CD4-positive, alpha-beta T cell treated with Interleukin-15 for 1 hour (primary cell): ENCODE data around the gene MMAB.

Experiments
- DNase-seq: peaks from one replicate; pipeline ENCODE4 v3.0.0-alpha.2; 2020

Gene MMAB

DNA sequence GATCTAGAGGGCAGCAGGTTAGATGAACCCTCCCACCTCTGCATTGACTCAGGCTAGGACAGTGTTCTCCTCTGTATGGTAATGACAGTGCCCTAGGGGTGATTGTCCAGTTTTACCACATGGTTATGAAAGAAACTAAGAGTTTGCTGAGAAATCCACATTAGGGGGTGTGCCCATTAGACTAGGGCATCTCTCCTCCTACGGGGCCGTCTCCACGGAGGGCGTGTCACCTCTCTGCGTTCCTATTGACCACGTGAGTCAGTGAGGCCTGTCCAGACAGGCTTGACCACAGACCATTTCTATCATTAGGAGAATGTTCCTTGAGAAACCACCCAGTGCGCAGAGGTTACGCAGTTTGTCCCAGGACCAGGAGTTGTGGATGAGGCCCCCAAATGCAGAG lies 8.6 kb upstream of the MMAB start:
- no peak for DNase-seq

DNA sequence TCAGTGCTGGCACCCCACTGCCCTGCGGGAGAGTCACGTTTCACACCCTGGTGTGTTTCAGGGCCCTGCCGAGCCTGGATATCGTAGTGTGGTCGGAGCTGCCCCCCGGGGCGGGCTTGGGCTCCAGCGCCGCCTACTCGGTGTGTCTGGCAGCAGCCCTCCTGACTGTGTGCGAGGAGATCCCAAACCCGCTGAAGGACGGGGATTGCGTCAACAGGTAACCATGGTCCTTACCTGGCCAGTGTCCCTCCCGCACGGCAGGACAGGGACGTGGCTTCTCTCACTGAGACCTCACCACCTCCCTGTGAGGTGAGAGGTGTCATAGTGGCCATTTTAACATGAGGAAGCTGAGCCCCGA lies 8.0 kb upstream of the MMAB start:
- DNase-seq, result no peak

DNA sequence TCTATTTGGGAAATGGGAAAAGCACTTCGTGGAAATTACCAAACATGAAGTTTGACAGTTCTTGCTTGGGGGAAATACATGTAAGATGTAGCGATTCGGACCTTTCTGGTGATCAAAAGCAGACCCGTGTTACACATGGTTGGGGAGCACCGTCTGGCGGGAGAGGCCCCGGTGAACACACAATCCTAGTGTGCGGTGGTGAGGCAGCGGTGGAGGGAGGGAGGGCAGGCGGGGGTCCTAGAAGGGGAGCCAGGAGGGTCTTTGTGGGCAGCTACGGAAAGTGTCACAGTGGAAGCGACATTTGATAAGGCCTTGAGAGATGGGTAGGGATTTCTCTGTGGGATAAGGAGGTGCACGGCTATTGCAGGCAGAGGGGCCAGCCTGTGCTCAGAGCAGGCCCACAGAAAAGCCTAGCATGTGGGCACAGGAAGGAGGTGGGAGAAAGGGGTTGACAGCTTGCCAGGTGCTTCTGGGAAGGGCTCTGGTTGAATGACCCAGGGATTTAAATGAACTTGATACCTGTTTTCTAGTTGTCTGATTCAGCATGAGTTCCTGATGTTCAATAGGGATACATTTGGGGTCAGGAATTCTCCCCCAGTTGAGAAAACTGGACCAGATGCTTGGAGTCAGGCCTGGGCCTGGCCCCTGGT lies 7.5 kb upstream of the MMAB start:
- DNase-seq, result no peak

DNA sequence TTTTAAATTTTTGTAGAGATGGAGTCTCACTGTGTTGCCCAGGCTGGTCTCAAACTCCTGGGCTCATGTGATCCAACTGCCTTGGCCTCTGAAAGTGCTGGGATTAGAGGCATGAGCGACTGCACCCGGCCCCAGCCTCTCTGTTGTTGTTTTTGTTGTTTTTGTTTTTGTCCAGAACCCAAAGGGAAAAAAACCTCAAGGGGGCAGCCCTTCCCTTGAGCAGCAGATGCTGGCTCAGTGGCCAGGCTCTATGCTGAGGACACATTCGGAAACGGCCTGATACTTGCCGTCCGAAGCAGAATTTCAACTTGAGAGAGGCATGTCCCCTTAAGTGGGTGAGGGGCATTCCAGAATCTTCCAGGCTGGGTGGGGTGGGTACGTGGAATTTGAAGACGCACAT lies 7.0 kb upstream of the MMAB start:
- no peak for DNase-seq

DNA sequence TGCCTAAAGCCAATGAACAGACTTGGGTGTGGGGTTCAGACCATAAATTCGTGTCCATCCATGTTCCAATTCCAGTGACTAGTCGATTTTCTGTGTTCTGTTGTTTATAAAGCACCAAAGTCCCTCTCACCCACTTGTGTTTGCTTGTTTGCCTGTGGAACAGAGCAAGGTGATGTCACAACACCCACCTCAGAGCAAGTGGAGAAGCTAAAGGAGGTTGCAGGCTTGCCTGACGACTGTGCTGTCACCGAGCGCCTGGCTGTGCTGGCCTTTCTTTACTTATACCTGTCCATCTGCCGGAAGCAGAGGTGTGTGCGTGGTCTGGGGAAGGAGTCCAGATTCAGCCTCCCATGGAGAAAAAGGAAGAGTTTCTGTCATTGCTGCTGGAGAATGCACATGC lies 6.3 kb upstream of the MMAB start:
- no peak for DNase-seq

DNA sequence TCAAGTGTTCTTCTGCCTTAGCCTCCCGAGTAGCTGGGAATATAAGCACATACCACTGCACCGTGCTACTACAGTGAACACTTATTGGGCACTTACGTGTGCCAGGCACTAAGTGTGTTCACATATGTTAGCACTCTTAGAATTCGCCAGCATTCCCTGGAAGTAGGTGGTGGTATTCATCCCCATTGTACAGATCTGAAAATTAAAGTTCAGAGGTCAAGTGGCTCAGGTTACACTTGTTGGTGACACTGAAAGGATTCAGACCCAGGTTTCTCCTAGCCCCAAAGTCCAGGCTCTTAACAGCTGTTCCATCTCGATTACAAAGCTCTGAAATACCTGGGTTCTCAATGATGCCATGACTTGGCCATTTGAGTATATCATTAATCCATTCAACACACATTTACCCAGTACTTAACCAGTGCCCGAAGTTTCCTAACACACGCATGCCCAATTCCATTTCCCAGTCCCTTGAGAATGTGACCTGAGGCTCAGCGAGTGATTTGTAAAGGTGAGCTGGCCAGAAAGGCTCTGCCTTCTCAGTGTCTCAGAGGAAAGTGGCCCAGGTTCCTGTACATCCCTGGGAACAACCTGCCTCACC lies 5.1 kb upstream of the MMAB start:
- no peak for DNase-seq

DNA sequence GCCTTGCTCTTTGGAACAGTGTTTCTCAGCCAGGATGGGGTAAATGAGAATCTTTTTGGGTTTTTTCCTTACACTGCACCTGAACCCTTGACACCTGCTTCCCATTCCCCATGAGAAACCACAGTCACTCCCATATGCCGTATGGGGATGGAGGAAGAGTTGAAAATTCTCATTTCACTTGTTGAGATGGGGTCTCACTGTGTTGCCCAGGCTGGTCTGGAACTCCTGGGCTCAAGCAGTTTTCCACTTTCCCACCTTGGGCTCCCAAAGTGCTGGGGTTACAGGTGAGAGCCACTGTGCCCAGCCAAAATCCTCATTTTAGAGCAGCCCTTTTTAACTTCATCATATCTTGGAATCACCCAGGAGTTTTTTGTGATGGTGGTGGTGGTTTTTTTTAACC lies 4.0 kb upstream of the MMAB start:
- no peak for DNase-seq

DNA sequence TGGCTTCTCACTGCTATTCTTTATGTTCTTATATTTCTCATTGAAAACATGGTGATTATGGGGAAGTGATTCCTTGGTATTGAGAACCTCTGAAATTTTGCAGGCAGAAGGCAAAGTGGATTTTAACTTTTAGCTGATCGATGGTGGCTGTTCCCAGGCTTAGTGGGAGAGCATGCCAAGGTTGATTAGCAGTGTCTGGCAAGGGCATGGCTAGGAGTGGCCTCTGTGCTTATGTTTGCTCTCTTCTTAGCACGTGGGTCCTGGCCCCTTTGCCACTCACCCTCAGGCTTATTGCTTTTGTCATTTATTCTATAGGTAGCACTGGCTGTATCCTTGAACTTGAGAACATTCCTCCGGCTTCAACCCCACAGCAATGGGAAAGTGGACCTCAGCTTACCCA lies 2.4 kb upstream of the MMAB start:
- no peak for DNase-seq

DNA sequence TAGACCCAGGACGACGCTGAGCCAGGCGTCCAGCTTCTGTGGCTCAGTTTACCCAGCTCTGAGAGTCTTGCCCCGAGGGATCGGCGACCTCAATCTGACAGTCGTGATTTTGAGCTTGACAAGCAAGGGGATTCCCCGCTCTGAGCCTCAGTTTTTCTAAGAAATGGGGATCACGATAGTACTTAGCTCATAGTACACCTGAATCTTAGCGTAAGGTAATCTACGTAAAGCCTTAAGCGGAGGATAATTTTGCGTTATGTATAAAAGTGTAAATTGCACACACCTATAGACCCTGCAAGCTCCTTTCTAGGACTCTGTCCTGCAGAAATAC lies 575 bp upstream of the MMAB start:
- DNase-seq, result no peak

DNA sequence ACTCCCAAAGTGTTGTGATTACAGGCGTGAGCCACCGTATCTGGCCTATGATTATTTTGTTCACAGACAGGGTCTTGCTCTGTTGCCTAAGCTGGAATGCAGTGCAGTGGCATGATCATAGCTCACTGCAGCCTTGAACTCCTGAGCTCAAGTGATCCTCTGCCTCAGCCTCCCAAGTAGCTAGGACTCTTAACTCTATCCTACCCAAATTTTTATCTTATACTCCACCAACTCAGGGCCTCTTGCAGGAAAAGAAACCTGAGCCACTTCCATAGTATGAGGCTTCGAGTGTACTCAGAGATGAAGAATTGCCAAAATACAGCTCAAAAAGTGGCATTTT lies 828 bp downstream of the MMAB start:
- DNase-seq, result no peak

DNA sequence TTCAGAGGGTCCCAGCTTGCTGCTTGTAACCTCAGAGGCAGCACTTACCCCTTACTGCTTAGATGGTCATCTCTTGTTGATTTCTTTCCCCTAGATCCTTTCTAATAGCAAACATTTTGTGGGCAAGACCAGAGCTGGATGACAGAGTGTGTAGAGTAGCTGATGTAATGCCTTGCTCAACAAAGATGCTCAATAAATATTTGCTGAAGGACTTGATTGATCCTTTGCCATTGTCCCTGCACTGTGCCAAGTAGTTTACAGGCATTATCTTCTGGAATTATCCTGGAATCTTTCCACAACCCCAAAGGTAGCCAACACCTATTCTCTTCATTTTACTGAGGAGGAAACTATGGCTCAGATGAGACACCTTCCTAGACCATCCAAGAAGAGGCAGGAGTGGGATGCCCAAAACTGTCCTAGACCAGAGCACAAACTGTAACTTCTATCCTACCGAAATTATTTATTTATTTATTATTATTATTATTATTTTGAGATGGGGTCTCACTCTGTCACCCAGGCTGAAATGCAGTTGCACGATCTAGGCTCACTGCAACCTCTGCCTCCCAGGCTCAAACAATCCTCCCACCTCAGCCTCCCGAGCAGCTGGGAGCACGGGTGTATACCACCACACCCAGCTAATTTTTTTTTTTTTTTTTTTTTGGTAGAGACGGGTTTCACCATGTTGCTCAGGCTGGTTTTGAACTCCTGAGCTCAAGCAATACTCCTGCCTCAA lies 1.4 kb downstream of the MMAB start:
- no peak for DNase-seq

DNA sequence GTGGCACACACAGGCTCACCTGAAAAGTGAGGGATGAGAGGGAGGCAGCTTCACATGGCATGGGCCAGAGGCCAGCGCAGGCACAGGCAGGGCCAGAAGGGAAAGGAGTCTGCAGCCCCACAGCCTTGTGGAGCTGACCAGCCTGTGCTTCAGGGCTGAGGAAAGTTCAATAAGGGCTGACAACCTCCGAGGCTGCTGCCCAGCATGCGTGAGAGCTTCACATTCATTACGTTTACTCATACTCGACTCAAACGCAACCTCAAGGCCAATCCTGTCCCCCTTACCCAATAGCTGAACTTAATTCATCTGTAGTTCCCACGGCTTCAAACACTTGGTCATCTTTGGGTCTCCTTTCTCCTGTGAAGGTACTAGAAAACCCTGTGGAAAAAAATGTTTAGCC lies 4.8 kb downstream of the MMAB start:
- DNase-seq, result no peak

DNA sequence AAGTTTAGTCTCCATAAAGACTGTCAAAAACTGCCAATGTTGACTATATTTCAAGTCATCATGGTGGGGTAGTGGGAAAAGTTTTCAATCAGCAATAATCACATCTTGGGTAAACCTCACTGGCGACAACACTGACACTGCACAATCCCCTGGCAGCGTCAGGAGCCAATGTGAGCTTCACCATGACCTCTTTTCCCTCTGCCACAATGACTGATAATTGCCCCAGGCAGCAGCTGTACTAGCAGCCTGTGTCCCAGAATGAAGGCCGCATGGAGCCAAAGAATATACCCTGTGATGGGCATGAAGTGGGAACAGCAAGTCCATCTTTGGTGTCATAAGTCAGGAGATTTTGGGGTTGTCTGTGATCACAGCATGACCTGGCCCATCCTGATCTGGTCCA lies 5.3 kb downstream of the MMAB start:
- no peak for DNase-seq

DNA sequence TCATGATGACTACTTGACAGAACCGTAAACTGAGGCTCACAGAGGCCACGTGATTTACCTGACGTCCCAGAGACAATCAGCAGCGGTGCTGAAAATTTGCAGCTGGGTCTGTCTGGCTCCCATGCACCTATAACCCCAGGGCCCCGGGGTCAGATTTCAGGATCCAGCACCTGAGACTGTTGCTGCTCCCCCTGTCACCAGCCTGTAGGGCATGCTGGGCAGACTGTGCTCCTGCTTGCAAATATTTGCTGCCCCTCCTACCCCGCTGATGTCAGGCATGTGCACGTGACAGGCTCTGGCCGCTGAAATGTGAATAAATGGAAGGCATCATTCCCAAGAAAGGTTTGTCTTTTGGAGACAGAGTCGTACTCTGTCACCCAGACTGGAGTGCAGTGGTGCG lies 6.0 kb downstream of the MMAB start:
- DNase-seq, result no peak

DNA sequence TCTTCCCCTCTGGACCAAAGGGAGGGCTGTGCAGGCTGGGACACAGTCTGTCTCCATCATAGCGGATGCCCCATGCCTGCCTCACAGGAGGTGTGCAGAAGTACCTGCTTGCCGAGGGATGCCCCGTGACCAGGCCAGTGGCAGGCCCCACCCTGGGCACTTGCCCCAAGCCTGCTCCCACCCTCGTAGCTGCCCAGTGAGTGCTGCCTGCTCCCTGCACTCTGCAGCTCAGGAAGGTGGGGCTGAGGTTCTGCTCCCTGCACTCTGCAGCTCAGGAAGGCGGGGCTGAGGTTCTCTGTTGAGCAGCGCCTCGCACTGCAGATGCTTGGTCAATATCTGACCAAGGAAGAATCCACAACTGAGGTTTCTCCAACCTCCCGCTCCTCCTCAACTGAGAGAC lies 6.9 kb downstream of the MMAB start:
- no peak for DNase-seq

DNA sequence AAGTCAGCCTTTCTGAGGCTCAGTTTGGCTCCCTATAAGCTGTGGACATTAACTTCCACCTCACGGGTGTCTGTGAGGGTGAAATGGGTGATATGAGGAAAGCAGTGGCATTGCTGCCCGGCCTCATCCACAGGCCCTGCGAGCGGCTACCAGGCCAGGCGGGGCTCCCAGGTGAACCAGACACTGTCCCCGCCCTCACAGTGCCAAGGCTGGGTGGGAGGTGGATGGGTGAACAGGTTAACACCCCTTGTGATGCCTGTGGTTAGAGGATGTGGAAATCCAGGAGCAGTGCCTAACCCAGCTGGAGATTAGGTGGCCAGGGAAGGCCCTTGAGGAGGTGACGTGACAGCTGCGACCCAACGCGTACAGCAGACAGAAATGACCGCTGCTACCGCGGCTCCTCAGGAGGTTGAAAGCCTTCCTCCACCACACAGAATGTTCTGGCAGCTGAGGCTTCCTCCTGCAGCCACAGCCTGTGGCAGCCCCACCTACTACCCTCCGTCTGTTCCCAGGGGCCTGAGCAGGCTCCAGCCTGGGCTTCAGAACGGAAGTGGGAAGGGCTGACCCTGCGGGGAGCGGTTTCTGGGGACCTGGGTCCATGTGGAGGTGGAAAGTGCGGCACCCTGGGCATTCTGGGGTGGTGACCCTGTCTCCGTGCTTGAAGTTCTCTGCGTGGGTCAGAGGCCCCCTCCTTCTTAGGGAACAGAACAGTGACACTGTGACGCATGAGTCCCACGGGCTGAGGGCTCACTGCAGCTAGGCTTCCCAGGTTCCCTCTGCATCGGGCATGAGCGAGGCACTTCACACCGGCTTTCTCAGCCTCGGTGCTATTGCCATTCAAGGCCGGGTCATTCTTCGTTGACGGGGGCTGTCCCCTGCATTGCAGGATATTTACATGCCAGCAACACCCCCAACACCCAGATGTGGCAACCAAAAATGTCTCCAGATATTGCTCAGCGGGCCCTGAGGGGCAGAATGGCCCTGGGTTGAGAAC lies 9.7 kb downstream of the MMAB start:
- DNase-seq, result no peak

DNA sequence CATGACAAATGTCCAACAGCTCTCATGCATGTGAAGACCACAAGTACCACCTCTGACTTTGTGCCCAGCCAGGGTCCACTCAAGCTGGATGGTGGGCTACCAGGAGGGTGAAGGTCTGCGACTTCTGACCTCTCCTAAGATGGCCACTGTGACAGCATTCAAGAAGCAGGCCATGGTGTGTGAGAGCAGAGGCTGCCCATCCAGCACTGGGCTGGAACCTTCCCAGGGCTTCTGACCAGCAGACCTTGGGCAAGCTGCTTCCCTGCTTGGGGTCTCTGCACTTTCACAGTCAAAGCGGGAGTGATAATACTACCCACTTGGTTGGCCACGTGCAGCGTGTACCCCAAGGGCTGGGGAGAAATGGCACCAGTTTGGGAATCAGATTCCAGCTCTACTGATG lies 10.4 kb downstream of the MMAB start:
- DNase-seq, result no peak

DNA sequence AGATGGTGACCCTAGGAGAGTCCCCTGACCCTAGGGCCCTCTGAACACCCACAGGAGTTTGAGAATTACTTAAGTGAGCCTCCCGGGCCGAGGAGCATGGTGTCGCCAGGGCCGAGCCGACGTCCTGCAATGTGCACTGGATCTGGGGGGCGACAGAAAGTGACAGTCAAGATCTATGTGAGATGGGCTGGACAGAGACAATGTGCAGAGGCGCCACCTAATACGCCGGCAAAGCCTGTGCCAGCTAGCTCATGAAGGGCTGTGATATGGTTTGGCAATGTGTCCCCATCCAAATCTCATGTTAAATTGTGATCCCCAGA lies 11.6 kb downstream of the MMAB start:
- DNase-seq, result no peak

DNA sequence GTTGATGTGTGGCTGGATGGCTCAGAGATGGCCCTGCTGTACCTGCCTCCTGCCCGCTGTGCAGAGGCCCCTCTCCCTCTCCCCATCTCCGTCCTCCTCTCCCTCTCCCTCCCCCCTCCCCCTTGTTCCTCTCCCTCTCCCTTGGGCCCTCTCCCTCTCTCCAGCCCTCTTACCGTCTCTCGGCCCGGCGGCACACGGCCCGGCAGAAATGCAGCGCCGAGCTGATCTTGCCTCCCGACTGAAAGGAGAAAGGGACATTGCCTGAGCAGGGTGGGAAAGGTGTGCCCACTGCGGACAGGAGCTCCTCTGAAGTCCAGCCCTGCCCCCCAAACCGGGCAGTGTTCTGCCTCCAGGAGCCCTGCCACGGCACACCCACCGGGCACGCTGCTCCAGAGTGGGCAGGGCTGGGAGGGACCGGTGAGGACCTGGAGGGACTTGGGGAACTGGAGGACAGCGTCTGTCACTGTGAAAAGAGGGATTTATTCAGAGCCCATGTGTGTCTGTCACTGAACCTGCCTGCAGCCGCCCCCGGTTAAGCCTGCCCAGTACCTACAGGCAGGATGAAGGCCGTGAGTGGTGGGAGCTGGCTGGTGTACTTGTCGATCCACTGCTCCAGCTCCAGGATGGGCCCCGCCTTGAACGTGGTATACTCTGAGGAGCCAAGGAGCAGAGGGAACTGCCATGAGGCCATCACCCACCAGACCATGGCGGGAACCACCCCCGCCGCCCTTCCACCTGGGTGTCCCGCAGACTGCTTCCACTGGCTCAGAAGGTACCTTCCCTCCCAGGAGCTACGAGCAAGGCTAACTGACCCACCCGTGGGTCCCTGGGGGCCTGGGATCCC lies 12.2 kb downstream of the MMAB start:
- DNase-seq, result no peak

DNA sequence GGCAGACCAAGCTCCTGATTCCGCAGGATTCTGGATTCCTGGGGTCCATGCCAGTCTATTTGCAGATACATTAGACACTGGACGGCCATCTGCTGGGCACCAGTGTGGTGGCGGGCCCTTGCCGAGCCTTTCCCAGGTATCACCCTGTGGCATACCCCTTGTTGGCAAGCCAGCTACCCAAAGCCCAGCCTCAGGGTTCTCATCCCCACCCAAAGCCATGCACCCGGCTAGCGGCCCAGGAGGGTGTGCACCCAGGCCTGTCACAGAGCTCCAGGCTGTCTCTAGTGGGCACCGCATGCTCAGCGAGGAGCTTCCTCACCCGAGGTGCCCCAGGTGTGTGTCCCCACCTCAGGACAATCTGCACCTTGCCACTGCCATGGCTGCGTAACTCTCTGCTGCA lies 13.7 kb downstream of the MMAB start:
- no peak for DNase-seq

DNA sequence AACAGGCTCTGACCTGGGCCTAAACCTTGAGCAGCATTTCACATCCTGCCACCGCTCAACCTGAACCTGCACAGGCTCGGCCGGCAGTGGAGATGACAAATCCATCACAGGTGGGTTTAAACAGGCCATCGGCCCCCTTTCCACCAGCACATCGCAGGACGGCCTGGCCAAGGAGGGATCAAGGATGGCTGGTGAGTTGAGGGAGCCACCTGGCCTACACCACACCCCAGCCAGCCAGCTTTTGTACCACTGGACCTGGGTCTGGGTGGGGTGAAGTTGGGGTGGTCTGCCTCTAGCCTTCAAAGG lies 14.2 kb downstream of the MMAB start:
- DNase-seq, result no peak

DNA sequence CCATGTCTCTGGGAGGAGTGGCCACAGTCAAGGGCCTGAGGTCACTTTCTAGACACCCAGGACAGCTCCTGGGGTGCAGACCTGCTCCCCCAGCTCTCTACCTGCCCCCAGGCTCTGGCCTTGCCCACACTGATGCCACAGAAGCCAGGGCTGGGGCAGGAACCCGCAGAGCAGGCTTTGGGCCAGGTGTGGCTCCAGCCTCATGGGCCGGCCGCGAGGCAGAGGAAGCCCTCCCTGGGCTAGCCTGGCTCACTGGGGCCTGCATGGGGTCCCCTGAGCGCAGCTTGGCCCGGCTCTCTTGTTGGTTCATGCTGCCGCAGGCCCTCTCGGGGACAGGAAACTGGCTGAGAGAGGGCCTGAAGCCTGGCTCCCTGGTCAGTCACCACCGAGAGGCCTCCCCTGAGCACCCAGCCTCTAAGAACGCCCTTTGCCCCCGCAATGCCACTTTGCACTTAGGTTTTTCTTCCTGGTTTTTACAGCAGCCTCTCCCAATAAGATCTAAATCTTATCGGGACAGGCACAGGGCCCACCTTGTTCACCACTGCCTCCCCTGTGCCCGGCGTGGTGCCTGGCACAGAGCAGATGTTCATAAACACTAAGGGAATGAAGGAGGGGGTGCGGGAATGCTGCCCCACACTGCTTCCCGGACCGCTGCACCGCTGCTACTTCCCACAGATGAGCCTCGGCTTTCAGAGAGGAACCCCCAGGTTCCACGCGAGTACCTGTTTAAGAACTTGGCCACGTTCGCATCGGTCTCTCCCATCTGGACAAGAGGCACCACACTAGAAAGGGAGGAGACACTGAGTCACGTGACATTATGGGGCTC lies 14.7 kb downstream of the MMAB start:
- DNase-seq, result no peak
